Measurements from ENCODE around the gene EIF4G3. TPM values are rescaled to one million over a fixed set of nuclear protein-coding genes. Genes with fewer than 3 reads are reported as not detected.
"Not testable (repeated sequence)": the region's sequence is repeated elsewhere in the genome, so short reads cannot be mapped to it uniquely, and the experiment has no call there.

EIF4G3 gene
- polyA plus RNA-seq, 1 of the 3 experiments (the other 2 are of a cell fraction): 32.0 TPM

DNA sequence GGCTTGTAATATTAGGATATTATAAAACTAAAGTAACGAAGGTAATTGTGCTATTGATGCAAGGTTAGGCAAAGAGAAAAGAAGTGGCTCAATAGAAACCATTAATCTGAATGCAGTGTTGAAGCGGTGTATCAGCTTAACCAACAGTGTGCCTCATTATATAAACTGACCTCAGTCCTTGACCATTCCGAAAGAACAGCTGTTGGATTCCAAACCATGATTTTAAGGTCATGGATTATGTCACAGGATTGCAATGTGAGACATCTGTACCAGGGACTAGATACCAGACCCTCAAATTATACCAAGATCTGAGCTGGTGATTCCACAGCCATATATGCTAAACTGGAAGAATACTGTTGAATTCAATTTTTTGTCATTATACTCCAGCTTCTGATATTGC is 255.4 kb downstream of the EIF4G3 start (continued):
- no peak for TF ChIP-seq NRF1 (IDR thresholded peaks at IDR 0.05; ENCODE audit: low read depth, low read length)

DNA sequence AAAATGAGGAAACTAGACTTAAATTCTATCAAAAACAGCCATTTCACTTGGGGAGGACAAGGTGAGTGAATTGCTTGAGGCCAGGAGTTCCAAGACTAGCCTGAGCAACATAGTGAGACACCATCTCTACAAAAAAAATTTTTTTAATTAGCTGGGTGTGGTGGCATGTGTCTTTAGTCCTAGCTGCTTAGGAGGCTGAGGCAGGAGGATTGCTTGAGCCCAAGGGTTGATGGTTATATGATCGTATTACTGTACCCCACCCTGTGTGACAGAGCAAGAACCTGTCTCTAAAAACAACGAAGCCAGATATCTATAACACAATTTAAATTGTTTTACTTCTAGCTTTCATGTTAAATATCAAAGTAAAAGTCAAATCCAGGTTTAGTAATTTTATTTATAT is 263.5 kb downstream of the EIF4G3 start:
- no peak for TF ChIP-seq SMC3 (IDR thresholded peaks at IDR 0.05; ENCODE audit: low read depth, low read length)
- H3F3A ChIP-seq (replicated peaks; ENCODE audit: insufficient read depth): no peaks in the 10 kb centered on the region
- ChIA-PET POLR2A (no interaction called here), CTCF (interaction anchor here (0.6 to 0.9 kb wide), 2 partner anchors 69 to 218 kb away, joined by 3 read pairs; no protein-coding TSS in a partner anchor)
- H4K20me1 ChIP-seq (ENCODE audit: insufficient read depth): no peaks in the 10 kb centered on the region
- 0 out of 2 replicates have a peak, but pooled peaks cover 3% of the 10 kb centered on the region for H3K79me2 ChIP-seq (ENCODE audit: insufficient read depth)
- 91% methylated on average over 2 of the region's 2 CpGs for WGBS (ENCODE audit: low lambda C conversion rate)
- peaks cover 0 to 10% of the 10 kb centered on the region in 2 experiments for H3K36me3 ChIP-seq (replicated peaks in 1 of 2; ENCODE audit: control insufficient read depth in 1 of 2, insufficient read depth in 2 of 2, low read length in 1 of 2)
- H3K9me3 ChIP-seq: no peaks in the 10 kb centered on the region
- H2AFZ ChIP-seq (ENCODE audit: low read depth): no peak overlapping the region
- no peaks in the 10 kb centered on the region for H3K4me1 ChIP-seq (ENCODE audit: control insufficient read depth in 1 of 2, insufficient read depth in 2 of 2, low read depth in 1 of 2, low read length in 1 of 2)
- H3K4me3 ChIP-seq (ENCODE audit: low read depth in 2 of 2, low read length in 1 of 2): no peak overlapping the region
- no peak overlapping the region for H3K4me2 ChIP-seq
- no peaks in the 10 kb centered on the region for H3K27me3 ChIP-seq (ENCODE audit: insufficient read depth)
- no peak overlapping the region for H3K9ac ChIP-seq
- H3K9me2 ChIP-seq: no peaks in the 10 kb centered on the region
- no peak for DNase-seq
- no peak overlapping the region for H3K27ac ChIP-seq (ENCODE audit: low read depth in 2 of 2, low read length in 1 of 2)

DNA sequence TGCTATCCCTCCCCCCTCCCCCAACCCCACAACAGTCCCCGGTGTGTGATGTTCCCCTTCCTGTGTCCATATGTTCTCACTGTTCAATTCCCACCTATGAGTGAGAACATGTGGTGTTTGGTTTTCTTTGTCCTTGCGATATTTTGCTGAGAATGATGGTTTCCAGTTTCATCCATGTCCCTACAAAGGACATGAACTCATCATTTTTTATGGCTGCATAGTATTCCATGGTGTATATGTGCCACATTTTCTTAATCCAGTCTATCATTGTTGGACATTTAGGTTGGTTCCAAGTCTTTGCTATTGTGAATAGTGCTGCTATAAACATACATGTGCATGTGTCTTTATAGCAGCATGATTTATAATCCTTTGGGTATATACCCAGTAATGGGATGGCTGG is 269.2 kb downstream of the EIF4G3 start:
- H3F3A ChIP-seq (replicated peaks; ENCODE audit: insufficient read depth); H3K9me3 ChIP-seq; CTCF ChIA-PET; H4K20me1 ChIP-seq (ENCODE audit: insufficient read depth); H3K79me2 ChIP-seq (ENCODE audit: insufficient read depth); H3K4me2 ChIP-seq; H3K4me1 ChIP-seq (ENCODE audit: control insufficient read depth in 1 of 2, insufficient read depth in 2 of 2, low read depth in 1 of 2, low read length in 1 of 2); H3K9me2 ChIP-seq; H2AFZ ChIP-seq (ENCODE audit: low read depth); H3K4me3 ChIP-seq (ENCODE audit: low read depth in 2 of 2, low read length in 1 of 2); H3K27me3 ChIP-seq (ENCODE audit: insufficient read depth); POLR2A ChIA-PET; DNase-seq; H3K27ac ChIP-seq (ENCODE audit: low read depth in 2 of 2, low read length in 1 of 2); H3K9ac ChIP-seq: not testable (repeated sequence)
- peaks cover 4 to 12% of the 10 kb centered on the region in 2 experiments for H3K36me3 ChIP-seq (replicated peaks in 1 of 2; ENCODE audit: control insufficient read depth in 1 of 2, insufficient read depth in 2 of 2, low read length in 1 of 2)
- 100% methylated on average over 2 of the region's 2 CpGs for WGBS (ENCODE audit: low lambda C conversion rate)

DNA sequence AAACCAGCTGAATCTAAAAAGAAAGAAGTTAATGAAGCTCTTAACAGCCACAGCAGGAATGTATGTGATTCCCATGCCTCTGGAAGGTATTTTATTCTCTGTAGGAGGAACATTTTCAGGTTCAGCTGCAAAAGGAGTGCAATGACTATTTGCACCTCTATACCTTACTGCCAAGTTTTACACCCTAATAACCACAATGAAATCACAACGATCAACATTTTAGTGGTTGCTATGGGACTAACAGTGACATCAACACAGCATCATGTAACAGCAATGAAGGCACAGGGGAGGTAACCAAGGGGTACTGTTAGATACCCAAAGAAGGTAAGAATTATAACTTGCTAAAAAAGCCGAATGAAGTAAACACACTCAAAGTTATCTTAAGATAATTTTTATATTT is 273.3 kb downstream of the EIF4G3 start:
- H3K4me1 ChIP-seq (ENCODE audit: control insufficient read depth in 1 of 2, insufficient read depth in 2 of 2, low read depth in 1 of 2, low read length in 1 of 2): no peaks in the 10 kb centered on the region
- ChIA-PET CTCF (interaction anchor here (1.4 kb wide), 1 partner anchor 207 kb away, joined by 4 read pairs; no protein-coding TSS in a partner anchor), POLR2A (interaction anchor here (0.6 kb wide), 1 partner anchor 23 kb away, joined by 3 read pairs; no protein-coding TSS in a partner anchor)
- no peak overlapping the region for H3K4me2 ChIP-seq
- H2AFZ ChIP-seq (ENCODE audit: low read depth): no peak overlapping the region
- WGBS (ENCODE audit: low lambda C conversion rate): 62% methylated on average over 2 of the region's 2 CpGs
- H4K20me1 ChIP-seq (ENCODE audit: insufficient read depth): no peaks in the 10 kb centered on the region
- no peaks in the 10 kb centered on the region; the same call in 1 of the 2 replicates for H3K79me2 ChIP-seq (ENCODE audit: insufficient read depth)
- H3K9me2 ChIP-seq: no peaks in the 10 kb centered on the region
- no peaks in the 10 kb centered on the region for H3K9me3 ChIP-seq
- no peak overlapping the region for H3K9ac ChIP-seq
- no peaks in the 10 kb centered on the region for H3K27me3 ChIP-seq (ENCODE audit: insufficient read depth)
- H3K4me3 ChIP-seq (ENCODE audit: low read depth in 2 of 2, low read length in 1 of 2): no peak overlapping the region
- no peaks in the 10 kb centered on the region for H3F3A ChIP-seq (replicated peaks; ENCODE audit: insufficient read depth)
- TF ChIP-seq FOXM1 (IDR thresholded peaks at IDR 0.05; ENCODE audit: low read depth) (no peak), MEF2A (IDR thresholded peaks at IDR 0.05; ENCODE audit: borderline replicate concordance, low read depth) (no peak), EP300 (IDR thresholded peaks at IDR 0.05; ENCODE audit: borderline replicate concordance in 1 of 2, low read depth in 1 of 2, low read length in 1 of 2) (no peak), MXI1 (IDR thresholded peaks at IDR 0.05; ENCODE audit: low read depth, low read length) (no peak), TEAD4 (IDR thresholded peaks at IDR 0.05; ENCODE audit: borderline replicate concordance, insufficient read depth) (no peak), JUND (IDR thresholded peaks at IDR 0.05) (no peak), TCF12 (IDR thresholded peaks at IDR 0.05) (no peak), NFIC (IDR thresholded peaks at IDR 0.05; ENCODE audit: borderline replicate concordance) (no peak), RXRA (IDR thresholded peaks at IDR 0.05; ENCODE audit: borderline replicate concordance, low read depth) (no peak), TAF1 (IDR thresholded peaks at IDR 0.05; ENCODE audit: borderline replicate concordance, low read depth, low read length) (no peak), FOSL2 (IDR thresholded peaks at IDR 0.05; ENCODE audit: borderline replicate concordance, low read depth) (no peak), ELF1 (IDR thresholded peaks at IDR 0.05) (no peak), CHD2 (IDR thresholded peaks at IDR 0.05; ENCODE audit: low read length, partially characterized antibody) (no peak), NRF1 (IDR thresholded peaks at IDR 0.05; ENCODE audit: low read depth, low read length) (no peak), EZH2phosphoT487 (IDR thresholded peaks at IDR 0.05; ENCODE audit: borderline replicate concordance, low read depth) (no peak), POLR2AphosphoS5 (IDR thresholded peaks at IDR 0.05; ENCODE audit: low read depth, low read length) (no peak), SMC3 (IDR thresholded peaks at IDR 0.05; ENCODE audit: low read depth, low read length) (no peak), RCOR1 (IDR thresholded peaks at IDR 0.05; ENCODE audit: low read length) (no peak)
- TF ChIP-seq, protein P1, sequence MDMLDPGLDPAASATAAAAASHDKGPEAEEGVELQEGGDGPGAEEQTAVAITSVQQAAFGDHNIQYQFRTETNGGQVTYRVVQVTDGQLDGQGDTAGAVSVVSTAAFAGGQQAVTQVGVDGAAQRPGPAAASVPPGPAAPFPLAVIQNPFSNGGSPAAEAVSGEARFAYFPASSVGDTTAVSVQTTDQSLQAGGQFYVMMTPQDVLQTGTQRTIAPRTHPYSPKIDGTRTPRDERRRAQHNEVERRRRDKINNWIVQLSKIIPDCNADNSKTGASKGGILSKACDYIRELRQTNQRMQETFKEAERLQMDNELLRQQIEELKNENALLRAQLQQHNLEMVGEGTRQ (IDR thresholded peaks at IDR 0.05; ENCODE audit: borderline replicate concordance, low read depth, low read length): no peak
- TF ChIP-seq, protein P2, sequence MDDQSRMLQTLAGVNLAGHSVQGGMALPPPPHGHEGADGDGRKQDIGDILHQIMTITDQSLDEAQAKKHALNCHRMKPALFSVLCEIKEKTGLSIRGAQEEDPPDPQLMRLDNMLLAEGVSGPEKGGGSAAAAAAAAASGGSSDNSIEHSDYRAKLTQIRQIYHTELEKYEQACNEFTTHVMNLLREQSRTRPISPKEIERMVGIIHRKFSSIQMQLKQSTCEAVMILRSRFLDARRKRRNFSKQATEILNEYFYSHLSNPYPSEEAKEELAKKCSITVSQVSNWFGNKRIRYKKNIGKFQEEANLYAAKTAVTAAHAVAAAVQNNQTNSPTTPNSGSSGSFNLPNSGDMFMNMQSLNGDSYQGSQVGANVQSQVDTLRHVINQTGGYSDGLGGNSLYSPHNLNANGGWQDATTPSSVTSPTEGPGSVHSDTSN (IDR thresholded peaks at IDR 0.05): no peak
- H3K36me3 ChIP-seq (replicated peaks in 1 of 2; ENCODE audit: control insufficient read depth in 1 of 2, insufficient read depth in 2 of 2, low read length in 1 of 2): peaks cover 14% of the 10 kb centered on the region in 2 experiments
- H3K27ac ChIP-seq (ENCODE audit: low read depth in 2 of 2, low read length in 1 of 2): peak overlapping the region in 1 of 2 experiments; percentile 2; a peak in 1 of 4 replicates
- no peak for DNase-seq
